ENCODE measurements around the gene FILIP1L. TPM values are rescaled to one million over a fixed set of nuclear protein-coding genes. Genes with fewer than 3 reads are reported as not detected.
"Not testable (repeated sequence)": the region's sequence is repeated elsewhere in the genome, so short reads cannot be mapped to it uniquely, and the experiment has no call there.

Gene FILIP1L
- total RNA-seq, 4 donors from 2014 or later = 113 to 149 (median 122) TPM

DNA sequence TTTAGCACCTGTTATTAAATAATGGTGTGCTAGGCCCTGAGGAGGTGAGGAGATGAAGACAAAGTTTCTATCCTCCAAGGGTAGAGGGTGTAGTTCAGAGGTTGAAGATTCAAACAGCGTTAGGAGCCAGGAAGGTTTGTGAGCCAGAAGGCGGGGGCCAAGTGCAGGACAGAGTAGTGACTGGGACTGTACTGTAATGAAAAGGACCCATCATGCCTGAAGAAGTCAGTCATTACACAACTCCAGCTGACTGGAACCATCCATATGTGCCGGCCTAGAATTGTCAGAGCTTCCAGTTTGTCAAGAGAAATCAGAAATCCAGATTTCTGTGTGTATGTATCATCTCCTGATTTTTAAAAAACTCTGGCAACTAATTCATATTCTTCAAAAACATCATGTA, 54.8 kb downstream of the FILIP1L start:
- WGBS, 2 donors (ENCODE audit: low coverage in 1 of 2) = 83 to 100% methylated on average over 2 to 3 of the region's 3 CpGs
- Histone ChIP-seq H3K9me3 (no peaks in the 10 kb centered on the region), H3K36me3 (no peaks in the 10 kb centered on the region), H3K4me3 (no peak overlapping the region), H3K4me1 (peaks cover 0 to 13% (median 0%) of the 10 kb centered on the region in 3 donors), H3K27me3 (no peaks in the 10 kb centered on the region), H3K27ac (no peak overlapping the region)
- TF ChIP-seq CTCF (IDR thresholded peaks at IDR 0.05) (no peak), POLR2A (IDR thresholded peaks at IDR 0.05) (no peak), EP300 (IDR thresholded peaks at IDR 0.05) (no peak), POLR2AphosphoS5 (IDR thresholded peaks at IDR 0.05) (no peak)
- no peak for ATAC-seq

DNA sequence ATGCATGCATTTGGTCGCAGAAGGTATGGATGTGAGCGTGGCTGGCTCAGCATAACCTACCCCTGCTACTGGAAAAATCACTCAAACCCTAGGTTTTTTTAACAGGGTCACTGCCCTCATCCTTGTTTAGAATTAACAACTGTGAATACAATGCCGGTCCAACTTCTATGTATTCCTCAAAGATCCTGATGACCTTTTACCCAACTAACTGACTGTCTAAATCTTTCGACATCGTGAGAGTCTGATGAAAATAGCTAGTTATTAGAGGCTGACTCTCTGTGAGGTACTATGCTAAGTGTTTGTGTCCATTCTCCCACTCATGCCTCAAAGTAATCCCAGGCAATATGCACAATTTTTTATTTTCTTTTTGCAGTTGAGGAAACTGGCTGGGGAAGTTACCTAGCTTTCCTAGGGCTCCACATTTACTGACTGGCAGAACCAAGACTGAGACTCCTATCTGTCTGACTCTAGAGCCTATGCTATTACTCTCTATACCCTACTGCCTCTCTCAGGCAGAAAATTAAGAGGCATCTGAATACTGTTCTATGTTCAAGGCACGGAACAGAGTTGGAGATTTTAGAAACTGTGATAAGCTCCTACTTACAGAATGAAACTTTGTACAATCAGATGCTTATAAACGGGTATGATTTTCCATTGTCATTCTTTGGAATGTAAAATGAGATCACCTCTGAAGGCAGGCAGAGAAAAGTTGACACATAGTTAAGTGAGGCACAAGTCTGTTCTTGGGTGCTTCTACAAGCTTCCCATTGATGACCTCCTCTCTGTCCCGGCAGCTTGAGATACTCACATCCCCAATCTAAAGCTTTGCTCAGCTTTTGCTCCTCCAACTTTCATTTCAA, 56.4 kb downstream of the FILIP1L start:
- 89 to 91% methylated on average over 5 to 8 of the region's 8 CpGs for WGBS, 2 donors (ENCODE audit: low coverage in 1 of 2)
- Histone ChIP-seq H3K4me3 (no peak overlapping the region), H3K4me1 (peaks cover 0 to 5% (median 0%) of the 10 kb centered on the region in 3 donors), H3K27ac (no peak overlapping the region), H3K9me3 (no peaks in the 10 kb centered on the region), H3K36me3 (no peaks in the 10 kb centered on the region), H3K27me3 (no peaks in the 10 kb centered on the region)
- ATAC-seq = no peak
- no peak for TF ChIP-seq POLR2AphosphoS5 (IDR thresholded peaks at IDR 0.05)
- TF ChIP-seq POLR2A (IDR thresholded peaks at IDR 0.05) = no peak

GRCh38 chr3:100053951-100054620, 60.2 kb downstream of the FILIP1L start:
- WGBS, 2 donors (ENCODE audit: low coverage in 1 of 2) = 93% methylated on average over 6 of the region's 6 CpGs
- TF ChIP-seq EP300 (IDR thresholded peaks at IDR 0.05) (no peak), POLR2AphosphoS5 (IDR thresholded peaks at IDR 0.05) (no peak), POLR2A (IDR thresholded peaks at IDR 0.05) (no peak), CTCF (IDR thresholded peaks at IDR 0.05) (no peak)
- H3K36me3 ChIP-seq = no peaks in the 10 kb centered on the region
- no peak overlapping the region for H3K27ac ChIP-seq
- no peak for ATAC-seq
- H3K9me3 ChIP-seq = no peaks in the 10 kb centered on the region
- H3K4me1 ChIP-seq = peaks cover 0 to 6% (median 0%) of the 10 kb centered on the region in 3 donors
- no peaks in the 10 kb centered on the region for H3K27me3 ChIP-seq
- no peak overlapping the region for H3K4me3 ChIP-seq

DNA sequence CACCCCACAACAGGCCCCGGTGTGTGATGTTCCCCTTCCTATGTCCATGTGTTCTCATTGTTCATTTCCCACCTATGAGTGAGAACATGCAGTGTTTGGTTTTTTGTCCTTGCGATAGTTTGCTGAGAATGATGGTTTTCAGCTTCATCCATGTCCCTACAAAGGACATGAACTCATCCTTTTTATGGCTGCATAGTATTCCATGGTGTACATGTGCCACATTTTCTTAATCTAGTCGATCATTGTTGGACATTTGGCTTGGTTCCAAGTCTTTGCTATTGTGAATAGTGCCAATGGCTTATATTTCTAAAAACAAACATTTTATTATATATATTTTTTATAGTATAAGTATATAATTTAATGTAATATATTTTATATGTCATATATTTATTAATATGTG, 62.8 kb downstream of the FILIP1L start:
- not testable (repeated sequence) for H3K4me3 ChIP-seq, H3K27ac ChIP-seq, ATAC-seq, H3K27me3 ChIP-seq, H3K36me3 ChIP-seq, H3K9me3 ChIP-seq
- WGBS, 2 donors (ENCODE audit: low coverage in 1 of 2) = 98 to 100% methylated on average over 1 to 3 of the region's 3 CpGs
- peaks cover 0 to 27% (median 7%) of the 10 kb centered on the region in 3 donors for H3K4me1 ChIP-seq

DNA sequence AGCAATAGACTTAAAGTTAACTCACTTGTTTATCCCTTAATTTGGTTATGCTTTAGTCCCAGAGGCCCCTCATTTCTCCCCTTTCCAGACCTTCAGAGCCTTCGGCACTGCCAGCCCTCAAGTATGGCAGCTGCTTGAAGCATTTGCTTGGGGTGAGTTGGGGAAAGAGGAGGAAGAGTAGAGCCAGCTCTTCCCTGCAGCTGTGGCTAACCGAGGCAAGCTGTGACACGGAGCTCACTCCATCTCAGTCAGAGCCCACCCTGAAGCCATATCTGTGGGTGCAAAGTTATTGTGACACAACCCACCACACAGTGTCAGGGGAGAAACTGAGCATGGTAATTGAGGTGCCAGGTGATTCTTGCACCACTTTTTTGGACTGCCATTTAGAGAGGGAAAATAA, 66.1 kb downstream of the FILIP1L start:
- H3K27ac ChIP-seq = peak overlapping the region in 3 of 4 donors; percentile 66 to 94 (median 72)
- no peak overlapping the region for H3K4me3 ChIP-seq
- H3K9me3 ChIP-seq = no peaks in the 10 kb centered on the region
- peaks cover 0 to 55% (median 9%) of the 10 kb centered on the region in 3 donors for H3K4me1 ChIP-seq
- H3K27me3 ChIP-seq = no peaks in the 10 kb centered on the region
- no peaks in the 10 kb centered on the region for H3K36me3 ChIP-seq
- no peak for TF ChIP-seq POLR2AphosphoS5 (IDR thresholded peaks at IDR 0.05)
- no peak for TF ChIP-seq EP300 (IDR thresholded peaks at IDR 0.05)
- TF ChIP-seq POLR2A (IDR thresholded peaks at IDR 0.05) = no peak
- no peak for TF ChIP-seq CTCF (IDR thresholded peaks at IDR 0.05)
- WGBS, 2 donors (ENCODE audit: low coverage in 1 of 2) = 100% methylated on average over 2 of the region's 3 CpGs; no CpG with 5 or more reads in 1 of the 2 donors
- no peak for ATAC-seq
